Measurements from ENCODE around the gene UGT1A9.

DNA sequence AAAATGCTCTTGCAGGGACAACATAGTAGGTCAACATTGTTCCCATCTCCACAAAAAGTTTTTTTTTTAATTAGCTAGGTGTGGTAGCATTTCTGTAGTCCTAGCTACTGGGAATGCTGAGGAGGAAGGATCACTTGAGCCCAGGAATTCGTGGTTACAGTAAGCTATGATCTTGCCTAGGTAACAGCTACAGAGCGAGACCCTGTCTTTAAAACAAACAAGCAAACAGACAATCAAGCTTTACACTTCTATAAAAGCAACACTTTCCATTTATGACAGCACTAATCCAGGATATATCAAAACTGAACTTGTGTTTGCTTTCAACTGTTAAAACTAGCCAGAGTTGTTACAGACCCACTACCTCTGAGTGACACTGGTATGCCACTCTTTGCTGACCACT, 69.2 kb downstream of the UGT1A9 start:
- TF ChIP-seq, protein P1, sequence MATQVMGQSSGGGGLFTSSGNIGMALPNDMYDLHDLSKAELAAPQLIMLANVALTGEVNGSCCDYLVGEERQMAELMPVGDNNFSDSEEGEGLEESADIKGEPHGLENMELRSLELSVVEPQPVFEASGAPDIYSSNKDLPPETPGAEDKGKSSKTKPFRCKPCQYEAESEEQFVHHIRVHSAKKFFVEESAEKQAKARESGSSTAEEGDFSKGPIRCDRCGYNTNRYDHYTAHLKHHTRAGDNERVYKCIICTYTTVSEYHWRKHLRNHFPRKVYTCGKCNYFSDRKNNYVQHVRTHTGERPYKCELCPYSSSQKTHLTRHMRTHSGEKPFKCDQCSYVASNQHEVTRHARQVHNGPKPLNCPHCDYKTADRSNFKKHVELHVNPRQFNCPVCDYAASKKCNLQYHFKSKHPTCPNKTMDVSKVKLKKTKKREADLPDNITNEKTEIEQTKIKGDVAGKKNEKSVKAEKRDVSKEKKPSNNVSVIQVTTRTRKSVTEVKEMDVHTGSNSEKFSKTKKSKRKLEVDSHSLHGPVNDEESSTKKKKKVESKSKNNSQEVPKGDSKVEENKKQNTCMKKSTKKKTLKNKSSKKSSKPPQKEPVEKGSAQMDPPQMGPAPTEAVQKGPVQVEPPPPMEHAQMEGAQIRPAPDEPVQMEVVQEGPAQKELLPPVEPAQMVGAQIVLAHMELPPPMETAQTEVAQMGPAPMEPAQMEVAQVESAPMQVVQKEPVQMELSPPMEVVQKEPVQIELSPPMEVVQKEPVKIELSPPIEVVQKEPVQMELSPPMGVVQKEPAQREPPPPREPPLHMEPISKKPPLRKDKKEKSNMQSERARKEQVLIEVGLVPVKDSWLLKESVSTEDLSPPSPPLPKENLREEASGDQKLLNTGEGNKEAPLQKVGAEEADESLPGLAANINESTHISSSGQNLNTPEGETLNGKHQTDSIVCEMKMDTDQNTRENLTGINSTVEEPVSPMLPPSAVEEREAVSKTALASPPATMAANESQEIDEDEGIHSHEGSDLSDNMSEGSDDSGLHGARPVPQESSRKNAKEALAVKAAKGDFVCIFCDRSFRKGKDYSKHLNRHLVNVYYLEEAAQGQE (IDR thresholded peaks at IDR 0.05; ENCODE audit: borderline replicate concordance) = no peak
- TF ChIP-seq, protein P2, sequence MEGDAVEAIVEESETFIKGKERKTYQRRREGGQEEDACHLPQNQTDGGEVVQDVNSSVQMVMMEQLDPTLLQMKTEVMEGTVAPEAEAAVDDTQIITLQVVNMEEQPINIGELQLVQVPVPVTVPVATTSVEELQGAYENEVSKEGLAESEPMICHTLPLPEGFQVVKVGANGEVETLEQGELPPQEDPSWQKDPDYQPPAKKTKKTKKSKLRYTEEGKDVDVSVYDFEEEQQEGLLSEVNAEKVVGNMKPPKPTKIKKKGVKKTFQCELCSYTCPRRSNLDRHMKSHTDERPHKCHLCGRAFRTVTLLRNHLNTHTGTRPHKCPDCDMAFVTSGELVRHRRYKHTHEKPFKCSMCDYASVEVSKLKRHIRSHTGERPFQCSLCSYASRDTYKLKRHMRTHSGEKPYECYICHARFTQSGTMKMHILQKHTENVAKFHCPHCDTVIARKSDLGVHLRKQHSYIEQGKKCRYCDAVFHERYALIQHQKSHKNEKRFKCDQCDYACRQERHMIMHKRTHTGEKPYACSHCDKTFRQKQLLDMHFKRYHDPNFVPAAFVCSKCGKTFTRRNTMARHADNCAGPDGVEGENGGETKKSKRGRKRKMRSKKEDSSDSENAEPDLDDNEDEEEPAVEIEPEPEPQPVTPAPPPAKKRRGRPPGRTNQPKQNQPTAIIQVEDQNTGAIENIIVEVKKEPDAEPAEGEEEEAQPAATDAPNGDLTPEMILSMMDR (IDR thresholded peaks at IDR 0.05; ENCODE audit: poor library complexity, severe bottlenecking) = no peak
- no peak for TF ChIP-seq EP300 (conservative IDR thresholded peaks at IDR 0.05; ENCODE audit: poor library complexity, severe bottlenecking)

Measured in neural cell (in vitro differentiated cells).